DOHH2 (cell line): ENCODE results near the gene DAAM2.

Source experiments
- H3F3A ChIP-seq: fragments of 200-600 bp; sonication (generic), shearing (Covaris generic); 2 replicates; pipeline ENCODE4 v1.6.0; 2016; ENCODE audit warnings: antibody characterized with exemption, mild to moderate bottlenecking; ENCODE audit not compliant: control insufficient read depth, insufficient read depth
- H3K27ac ChIP-seq: fragments of 200-600 bp; sonication (generic); 2 replicates; pipeline ENCODE4 v1.5.1; 2014; ENCODE audit warnings: low read depth, mild to moderate bottlenecking, low read length, moderate library complexity
- H3K27me3 ChIP-seq: fragments of 200-600 bp; sonication (generic); 2 replicates; pipeline ENCODE4 v1.6.1; 2014; ENCODE audit warnings: mild to moderate bottlenecking, low read length, mixed read lengths; ENCODE audit not compliant: control insufficient read depth
- H3K36me3 ChIP-seq: fragments of 200-600 bp; sonication (generic); 2 replicates; pipeline ENCODE4 v1.6.1; 2014; ENCODE audit warnings: mild to moderate bottlenecking, low read length, moderate library complexity, mixed read lengths; ENCODE audit not compliant: control insufficient read depth
- H3K4me1 ChIP-seq: fragments of 200-600 bp; sonication (generic); 2 replicates; pipeline ENCODE4 v1.6.1; 2014; ENCODE audit warnings: mild to moderate bottlenecking, low read length, mixed read lengths; ENCODE audit not compliant: control insufficient read depth
- H3K4me2 ChIP-seq: fragments of 200-600 bp; sonication (generic); 2 replicates; pipeline ENCODE4 v1.6.0; 2014; ENCODE audit warnings: mild to moderate bottlenecking, low read length, moderate library complexity
- H3K4me3 ChIP-seq: fragments of 200-600 bp; sonication (generic); 2 replicates; pipeline ENCODE4 v1.5.1; 2014; ENCODE audit warnings: mild to moderate bottlenecking, low read length, mixed read lengths
- H3K79me2 ChIP-seq: fragments of 200-600 bp; sonication (generic); 2 replicates; pipeline ENCODE4 v1.6.1; 2014; ENCODE audit warnings: mild to moderate bottlenecking, low read length, mixed read lengths; ENCODE audit not compliant: control insufficient read depth
- H3K9me2 ChIP-seq: fragments of 200-600 bp; sonication (generic); replicated peaks from 2 replicates; pipeline ENCODE4 v1.6.1; 2014; ENCODE audit warnings: mild to moderate bottlenecking, low read length, mixed read lengths; ENCODE audit not compliant: control insufficient read depth
- H3K9me3 ChIP-seq: fragments of 200-600 bp; sonication (generic); 2 replicates; pipeline ENCODE4 v1.6.1; 2014; ENCODE audit warnings: antibody characterized with exemption, low read length, mixed read lengths; ENCODE audit not compliant: control insufficient read depth, insufficient read depth
- H4K20me1 ChIP-seq: fragments of 200-600 bp; sonication (generic); 2 replicates; pipeline ENCODE4 v1.6.0; 2014; ENCODE audit warnings: low read depth, mild to moderate bottlenecking, antibody characterized with exemption, low read length, moderate library complexity; ENCODE audit not compliant: control insufficient read depth, insufficient read depth
- CTCF ChIP-seq: fragments of 200-600 bp; sonication (generic); IDR thresholded peaks from one replicate; pipeline ENCODE4 v1.5.1; 2014; ENCODE audit warnings: antibody characterized with exemption, mild to moderate bottlenecking, low read depth, low read length; ENCODE audit not compliant: poor library complexity, severe bottlenecking
- EZH2phosphoT487 ChIP-seq: fragments of 200-600 bp; sonication (generic); IDR thresholded peaks from 2 replicates; pipeline ENCODE4 v1.6.1; 2017; ENCODE audit warnings: borderline replicate concordance, mild to moderate bottlenecking, antibody characterized with exemption, low read length, moderate library complexity, mixed read lengths

The DAAM2 gene

DNA sequence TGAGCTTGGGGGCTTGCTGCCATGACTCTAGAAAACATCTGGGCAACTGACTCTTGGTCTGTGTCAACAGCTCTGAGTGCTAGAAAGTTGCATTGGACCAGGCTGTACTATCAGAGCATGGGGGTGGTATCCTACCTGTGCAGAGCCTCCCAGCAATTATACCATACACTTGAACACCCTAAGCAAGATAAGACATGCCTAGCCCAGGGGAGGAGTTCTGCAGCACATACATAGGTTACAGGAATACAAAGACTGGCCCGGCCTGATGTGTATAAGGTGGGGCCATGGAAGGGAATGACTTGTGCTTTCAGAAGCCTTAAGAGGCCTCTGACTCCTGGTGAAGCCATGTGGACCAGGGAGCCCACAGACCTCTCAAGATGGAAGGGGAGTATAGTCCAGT, 153.4 kb downstream of the DAAM2 start:
- no peak overlapping the region for H3K27ac ChIP-seq
- no peak overlapping the region for H3K4me3 ChIP-seq
- TF ChIP-seq CTCF (no peak), EZH2phosphoT487 (no peak)
- no peaks in the 10 kb centered on the region for H3F3A ChIP-seq
- H4K20me1 ChIP-seq: no peaks in the 10 kb centered on the region
- H3K4me1 ChIP-seq: no peaks in the 10 kb centered on the region
- H3K36me3 ChIP-seq: no peaks in the 10 kb centered on the region
- no peaks in the 10 kb centered on the region for H3K79me2 ChIP-seq
- H3K4me2 ChIP-seq: no peak overlapping the region
- H3K9me3 ChIP-seq: no peaks in the 10 kb centered on the region
- no peaks in the 10 kb centered on the region for H3K9me2 ChIP-seq
- no peaks in the 10 kb centered on the region for H3K27me3 ChIP-seq

- no peak overlapping the region for H3K27ac ChIP-seq
- H3K4me3 ChIP-seq: no peak overlapping the region
- no peaks in the 10 kb centered on the region for H3K9me3 ChIP-seq
- no peaks in the 10 kb centered on the region for H3K36me3 ChIP-seq
- H3K4me1 ChIP-seq: no peaks in the 10 kb centered on the region
- no peaks in the 10 kb centered on the region for H3F3A ChIP-seq
- no peaks in the 10 kb centered on the region; the same call in 1 of the 2 replicates for H3K9me2 ChIP-seq
- no peak for TF ChIP-seq CTCF
- no peak for TF ChIP-seq EZH2phosphoT487
- no peak overlapping the region for H3K4me2 ChIP-seq
- no peaks in the 10 kb centered on the region for H4K20me1 ChIP-seq
- no peaks in the 10 kb centered on the region for H3K79me2 ChIP-seq
- H3K27me3 ChIP-seq: no peaks in the 10 kb centered on the region
Measured at GRCh38 chr6:39947611-39948068, 155.5 kb downstream of the DAAM2 start.

GRCh38 chr6:39948199-39948791, 156.1 kb downstream of the DAAM2 start:
- Histone ChIP-seq H3K27ac (no peak overlapping the region), H4K20me1 (no peaks in the 10 kb centered on the region), H3K4me2 (no peak overlapping the region), H3K27me3 (no peaks in the 10 kb centered on the region), H3K9me3 (no peaks in the 10 kb centered on the region), H3K4me3 (no peak overlapping the region), H3K4me1 (no peaks in the 10 kb centered on the region), H3F3A (no peaks in the 10 kb centered on the region), H3K36me3 (no peaks in the 10 kb centered on the region), H3K9me2 (no peaks in the 10 kb centered on the region; the same call in 1 of the 2 replicates), H3K79me2 (no peaks in the 10 kb centered on the region)
- no peak for TF ChIP-seq CTCF
- no peak for TF ChIP-seq EZH2phosphoT487
